ENCODE results near the gene RAI1. TPM values are rescaled to one million over a fixed set of nuclear protein-coding genes. Genes with fewer than 3 reads are reported as not detected.

The RAI1 gene
- total and polyA plus RNA-seq, 7 donors, result 1.8 to 31.9 (median 9.3) TPM

DNA sequence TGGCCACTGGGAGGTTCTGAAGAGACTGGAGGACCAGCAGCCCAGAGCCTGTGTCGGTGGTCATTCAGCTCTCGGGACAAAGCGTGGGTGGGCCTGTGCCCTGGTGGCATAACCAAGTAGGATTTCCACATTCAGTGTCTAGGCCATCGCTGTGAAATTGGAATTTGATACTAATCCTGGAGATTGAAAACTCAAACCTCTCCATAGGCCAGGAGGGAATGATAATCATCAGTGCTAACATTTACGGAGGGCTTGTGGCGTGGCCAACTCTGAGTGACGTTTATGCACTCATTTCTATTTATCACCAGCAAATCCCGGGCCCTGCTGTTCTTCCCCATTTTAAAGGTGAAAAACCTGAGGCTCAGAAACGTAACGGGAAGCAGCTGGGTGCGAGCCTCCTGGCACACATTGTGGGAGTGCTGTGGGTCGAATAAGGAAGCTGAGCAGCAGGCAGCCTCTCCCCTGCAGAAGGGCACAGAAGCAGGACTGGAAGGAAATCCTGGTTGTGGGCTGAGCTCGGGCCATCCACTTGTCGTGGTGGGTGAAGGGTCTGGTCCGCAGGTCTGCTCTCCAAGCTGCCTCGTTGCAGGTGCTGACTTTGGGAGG is 33.1 kb downstream of the RAI1 start:
- intact Hi-C loops (cut with DNase I), result no loop called here
- peaks cover 0 to 64% (median 55%) of the 10 kb centered on the region in 4 donors for H3K4me1 ChIP-seq
- peak overlapping the region; percentile 84 to 88 (median 86) for H3K27ac ChIP-seq
- no peaks in the 10 kb centered on the region for H3K9me3 ChIP-seq
- DNase-seq, result no peak
- 66 to 76% methylated on average over 16 of the region's 16 CpGs for WGBS, 2 donors
- no peaks in the 10 kb centered on the region for H3K27me3 ChIP-seq
- TF ChIP-seq POLR2AphosphoS5 (IDR thresholded peaks at IDR 0.05) (no peak), EP300 (IDR thresholded peaks at IDR 0.05) (no peak), POLR2A (IDR thresholded peaks at IDR 0.05) (no peak)
- TF ChIP-seq, protein P1, sequence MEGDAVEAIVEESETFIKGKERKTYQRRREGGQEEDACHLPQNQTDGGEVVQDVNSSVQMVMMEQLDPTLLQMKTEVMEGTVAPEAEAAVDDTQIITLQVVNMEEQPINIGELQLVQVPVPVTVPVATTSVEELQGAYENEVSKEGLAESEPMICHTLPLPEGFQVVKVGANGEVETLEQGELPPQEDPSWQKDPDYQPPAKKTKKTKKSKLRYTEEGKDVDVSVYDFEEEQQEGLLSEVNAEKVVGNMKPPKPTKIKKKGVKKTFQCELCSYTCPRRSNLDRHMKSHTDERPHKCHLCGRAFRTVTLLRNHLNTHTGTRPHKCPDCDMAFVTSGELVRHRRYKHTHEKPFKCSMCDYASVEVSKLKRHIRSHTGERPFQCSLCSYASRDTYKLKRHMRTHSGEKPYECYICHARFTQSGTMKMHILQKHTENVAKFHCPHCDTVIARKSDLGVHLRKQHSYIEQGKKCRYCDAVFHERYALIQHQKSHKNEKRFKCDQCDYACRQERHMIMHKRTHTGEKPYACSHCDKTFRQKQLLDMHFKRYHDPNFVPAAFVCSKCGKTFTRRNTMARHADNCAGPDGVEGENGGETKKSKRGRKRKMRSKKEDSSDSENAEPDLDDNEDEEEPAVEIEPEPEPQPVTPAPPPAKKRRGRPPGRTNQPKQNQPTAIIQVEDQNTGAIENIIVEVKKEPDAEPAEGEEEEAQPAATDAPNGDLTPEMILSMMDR (IDR thresholded peaks at IDR 0.05), result peak in 1 of 4 experiments; percentile 11
- H3K36me3 ChIP-seq, result no peaks in the 10 kb centered on the region
- H3K4me3 ChIP-seq, result no peak overlapping the region

DNA sequence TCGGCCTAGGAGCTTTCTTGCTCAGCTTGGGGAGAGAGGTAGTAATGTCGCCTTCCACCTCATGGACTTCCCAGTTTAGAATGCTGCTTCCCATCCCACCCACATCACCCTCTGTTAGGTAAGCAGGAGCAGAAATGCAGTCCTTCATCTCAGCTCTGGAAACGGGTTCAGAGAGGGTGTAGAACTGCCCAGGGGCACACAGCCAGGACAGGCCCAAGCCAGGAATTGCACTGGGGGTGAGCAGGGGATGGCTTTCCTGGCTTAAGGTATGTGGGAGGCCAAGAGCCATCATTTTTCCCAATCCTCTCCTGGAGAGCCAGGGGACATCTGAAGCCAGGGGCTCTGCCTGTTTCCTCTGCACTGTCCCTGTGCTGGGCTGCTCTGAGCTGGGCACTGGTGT is 33.6 kb downstream of the RAI1 start:
- peaks cover 0 to 62% (median 55%) of the 10 kb centered on the region in 4 donors for H3K4me1 ChIP-seq
- no peaks in the 10 kb centered on the region for H3K9me3 ChIP-seq
- H3K36me3 ChIP-seq, result no peaks in the 10 kb centered on the region
- no peak for DNase-seq
- TF ChIP-seq EP300 (IDR thresholded peaks at IDR 0.05), result no peak
- TF ChIP-seq, protein P1 (IDR thresholded peaks at IDR 0.05), result no peak
- no peak for TF ChIP-seq POLR2AphosphoS5 (IDR thresholded peaks at IDR 0.05)
- TF ChIP-seq POLR2A (IDR thresholded peaks at IDR 0.05), result no peak
- H3K27me3 ChIP-seq, result no peaks in the 10 kb centered on the region
- WGBS, 2 donors, result 91 to 93% methylated on average over 3 of the region's 3 CpGs
- intact Hi-C loops (cut with DNase I), result no loop called here
- H3K27ac ChIP-seq, result peak overlapping the region; percentile 84 to 88 (median 86)
- no peak overlapping the region for H3K4me3 ChIP-seq

DNA sequence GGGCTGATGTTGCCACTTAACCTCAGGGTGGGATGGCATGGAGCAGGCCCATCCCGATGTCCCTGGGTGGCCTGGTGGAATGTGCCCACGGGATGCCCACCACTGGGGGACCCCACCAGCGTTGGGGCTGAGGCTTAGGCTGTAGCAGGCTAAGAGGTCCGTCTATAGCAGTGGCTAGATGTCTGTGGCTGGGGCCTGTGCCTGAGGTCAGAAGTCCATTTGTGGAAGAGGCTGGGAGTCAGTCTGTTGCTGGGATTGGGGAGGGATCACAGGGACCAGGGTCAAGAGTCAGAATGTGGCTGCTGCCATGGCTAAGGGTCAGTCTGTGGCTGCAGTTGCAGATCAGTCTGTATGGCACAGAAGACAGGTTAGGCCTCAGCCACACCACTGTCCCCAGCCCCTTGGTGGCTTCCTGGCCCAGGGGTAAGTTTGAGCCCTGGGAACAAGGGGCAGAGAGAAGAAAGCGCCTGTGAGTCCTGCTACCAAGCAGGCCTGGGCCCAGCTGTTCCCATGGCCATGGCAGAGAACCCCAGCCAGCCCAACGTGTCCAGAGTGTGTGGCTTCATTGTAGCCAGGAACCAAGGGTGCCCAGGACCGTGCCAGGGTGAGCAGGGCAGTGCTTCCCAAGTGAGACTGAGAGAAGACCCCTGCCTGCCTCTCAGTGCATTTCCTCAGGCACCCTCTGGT is 35.7 kb downstream of the RAI1 start:
- intact Hi-C loops (cut with DNase I), result no loop called here
- no peaks in the 10 kb centered on the region for H3K9me3 ChIP-seq
- H3K4me1 ChIP-seq, result peaks cover 0 to 47% (median 42%) of the 10 kb centered on the region in 4 donors
- no peak for DNase-seq
- WGBS, 2 donors, result 84 to 91% methylated on average over 7 of the region's 7 CpGs
- TF ChIP-seq, protein P1 (IDR thresholded peaks at IDR 0.05), result no peak
- TF ChIP-seq EP300 (IDR thresholded peaks at IDR 0.05) (no peak), POLR2AphosphoS5 (IDR thresholded peaks at IDR 0.05) (no peak)
- H3K4me3 ChIP-seq, result no peak overlapping the region
- H3K27me3 ChIP-seq, result no peaks in the 10 kb centered on the region
- H3K27ac ChIP-seq, result peak overlapping the region; percentile 21 to 87 (median 38)
- no peaks in the 10 kb centered on the region for H3K36me3 ChIP-seq

DNA sequence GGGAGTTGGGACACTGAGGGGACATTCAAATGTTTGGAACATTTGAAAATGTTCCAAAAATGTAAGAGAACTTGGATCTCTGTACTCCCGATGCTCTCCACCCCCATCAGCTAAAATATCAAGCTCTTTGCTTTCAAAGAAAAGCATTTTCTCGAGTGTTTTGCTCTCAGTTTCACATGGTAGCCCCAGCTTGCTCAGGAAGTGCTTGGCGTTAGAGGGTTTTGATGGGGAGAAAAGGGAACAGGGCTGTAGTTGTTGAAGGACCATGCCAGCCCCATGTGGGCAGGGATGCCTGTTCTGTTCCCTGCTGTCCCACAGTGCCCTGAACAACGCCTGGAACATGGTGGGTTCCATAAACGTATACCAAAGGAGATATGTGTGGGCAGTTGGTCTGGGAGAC is 37.0 kb downstream of the RAI1 start:
- intact Hi-C loops (cut with DNase I), result no loop called here
- peak overlapping the region in 2 of 4 donors; percentile 21 to 29 for H3K27ac ChIP-seq
- H3K27me3 ChIP-seq, result no peaks in the 10 kb centered on the region
- no peaks in the 10 kb centered on the region for H3K9me3 ChIP-seq
- H3K4me3 ChIP-seq, result no peak overlapping the region
- no peaks in the 10 kb centered on the region for H3K36me3 ChIP-seq
- no peak for DNase-seq
- TF ChIP-seq POLR2A (IDR thresholded peaks at IDR 0.05) (no peak), POLR2AphosphoS5 (IDR thresholded peaks at IDR 0.05) (no peak), EP300 (IDR thresholded peaks at IDR 0.05) (no peak)
- TF ChIP-seq, protein P1 (IDR thresholded peaks at IDR 0.05), result no peak
- 63 to 84% methylated on average over 5 of the region's 5 CpGs for WGBS, 2 donors
- peaks cover 0 to 47% (median 41%) of the 10 kb centered on the region in 4 donors for H3K4me1 ChIP-seq

All from sigmoid colon (tissue), 7 donors.